Measurements from ENCODE around the gene PPP1R1A.

PPP1R1A gene

GRCh38 chr12:54588110-54588889 lies at the start of gene PPP1R1A:
TSS of gene PPP1R1A (minus strand) at chr12:54588659. CDS start at chr12:54588488, 171 bp downstream.
- peak; percentile 75 for DNase-seq

GRCh38 chr12:54634795-54635194 lies 46.3 kb upstream of the PPP1R1A start, which contains the start of gene LACRT:
TSS of gene LACRT (minus strand) at chr12:54634895. CDS start at chr12:54634841, 54 bp downstream.
- DNase-seq = peak; percentile 36

- DNase-seq = peak; percentile 55
Observed at GRCh38 chr12:54631988-54632728, 43.7 kb upstream of the PPP1R1A start.

DNA sequence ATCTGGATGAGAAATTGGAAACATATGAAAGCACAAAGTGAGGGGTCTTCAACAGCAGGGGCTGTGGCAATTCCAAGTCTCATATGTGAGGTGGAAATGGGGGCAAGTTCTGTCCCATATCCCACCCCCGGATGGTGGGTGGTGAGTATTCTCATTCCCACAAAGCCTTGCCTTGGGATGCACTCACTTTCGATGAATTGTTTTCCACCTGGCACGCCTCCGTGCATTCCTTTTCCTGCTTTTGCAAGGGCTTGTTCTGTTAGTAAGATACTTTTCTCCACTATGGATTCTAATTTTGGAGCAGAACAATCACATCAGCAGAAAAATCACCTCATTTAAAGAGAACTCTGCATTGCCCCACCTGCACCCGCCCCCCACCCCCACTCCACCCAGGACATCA lies 43.1 kb upstream of the PPP1R1A start:
- peak; percentile 15 for DNase-seq

- peak; percentile 39 for DNase-seq
Observed at GRCh38 chr12:54629925-54630324, 41.5 kb upstream of the PPP1R1A start.

DNA sequence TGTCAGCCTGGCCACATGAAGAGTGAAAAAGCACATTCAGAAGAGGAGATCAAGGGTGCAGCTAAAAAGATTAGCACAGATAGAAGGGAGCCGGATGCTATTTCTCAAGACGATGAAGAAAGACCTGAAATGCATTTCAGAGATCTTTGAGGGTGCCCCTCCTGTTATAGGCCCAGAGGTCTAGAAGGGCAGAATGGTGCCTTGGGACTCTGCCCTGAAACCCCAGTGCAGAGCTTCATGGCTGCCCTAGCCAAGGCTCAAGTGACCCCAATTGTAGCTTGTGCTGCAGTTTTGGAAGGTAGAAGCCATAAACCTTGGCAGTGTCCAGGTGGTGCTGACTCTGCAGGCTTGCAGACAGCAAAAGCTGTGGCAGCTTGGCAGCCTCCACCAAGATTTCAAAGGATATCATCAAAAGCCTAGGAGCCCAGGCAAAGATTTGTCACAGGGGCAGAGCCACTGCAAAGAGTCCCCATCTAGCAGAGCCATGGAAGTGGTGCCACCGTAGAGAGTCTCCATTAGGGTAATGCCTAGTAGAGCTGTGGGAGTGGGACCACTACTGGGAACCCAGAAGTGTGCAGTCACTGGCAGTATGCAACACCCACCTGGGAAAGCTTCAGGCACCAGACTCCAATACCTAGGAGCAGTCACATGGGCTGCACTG lies 39.9 kb upstream of the PPP1R1A start:
- DNase-seq = peak; percentile 29

GRCh38 chr12:54627304-54627703 lies 38.8 kb upstream of the PPP1R1A start:
- peak; percentile 14 for DNase-seq

GRCh38 chr12:54625598-54625997 lies 37.1 kb upstream of the PPP1R1A start:
- DNase-seq = peak; percentile 9

- peak; percentile 22 for DNase-seq
Observed at GRCh38 chr12:54624315-54625279, 36.1 kb upstream of the PPP1R1A start.

GRCh38 chr12:54622463-54623183 lies 34.2 kb upstream of the PPP1R1A start:
- no peak for DNase-seq

GRCh38 chr12:54616933-54617680 lies 28.6 kb upstream of the PPP1R1A start:
- peak; percentile 40 for DNase-seq

- peak; percentile 16 for DNase-seq
Observed at GRCh38 chr12:54612225-54612750, 23.8 kb upstream of the PPP1R1A start.

DNA sequence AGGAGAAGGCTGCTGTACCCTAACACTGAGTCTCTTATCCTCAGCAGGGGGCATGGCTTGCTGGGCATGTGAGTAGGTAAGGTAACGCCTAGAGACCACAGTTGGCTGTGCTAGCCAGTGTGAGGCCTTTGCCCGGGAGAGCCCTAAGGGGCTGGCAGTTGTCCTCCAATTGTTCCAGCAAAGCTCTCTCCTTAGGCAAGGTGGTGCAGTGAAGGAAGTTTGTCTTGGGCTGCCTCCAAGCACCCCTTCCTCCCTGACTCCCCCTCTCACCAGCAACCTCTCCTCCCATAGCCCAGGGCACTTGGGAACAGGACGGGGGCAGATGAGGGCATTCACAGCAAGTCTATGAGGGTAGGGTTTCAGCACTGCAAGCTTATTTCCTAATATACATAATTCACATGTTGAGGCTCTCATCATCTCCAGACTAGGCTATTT lies 23.3 kb upstream of the PPP1R1A start:
- DNase-seq = peak; percentile 46

DNA sequence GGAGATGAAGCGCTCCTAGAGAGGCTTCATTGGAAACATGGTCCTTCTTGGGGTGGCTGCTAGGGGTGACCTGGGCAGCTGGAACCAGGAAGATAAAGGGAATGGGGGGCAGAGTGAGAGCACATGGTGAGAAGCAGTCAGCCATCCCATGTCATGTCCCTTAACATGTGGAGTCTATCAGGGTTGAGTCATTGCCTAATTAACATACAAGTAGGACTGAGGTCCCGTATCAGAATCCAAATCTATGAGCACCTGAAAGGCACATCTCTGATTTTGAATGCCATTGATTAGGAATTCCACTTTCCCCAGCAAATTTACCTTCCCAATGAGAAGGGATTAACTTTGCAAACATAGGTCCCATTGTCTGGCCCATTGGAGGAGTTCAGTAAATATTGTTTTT lies 20.3 kb upstream of the PPP1R1A start:
- DNase-seq = no peak

GRCh38 chr12:54608156-54608555 lies 19.7 kb upstream of the PPP1R1A start:
- no peak for DNase-seq

DNA sequence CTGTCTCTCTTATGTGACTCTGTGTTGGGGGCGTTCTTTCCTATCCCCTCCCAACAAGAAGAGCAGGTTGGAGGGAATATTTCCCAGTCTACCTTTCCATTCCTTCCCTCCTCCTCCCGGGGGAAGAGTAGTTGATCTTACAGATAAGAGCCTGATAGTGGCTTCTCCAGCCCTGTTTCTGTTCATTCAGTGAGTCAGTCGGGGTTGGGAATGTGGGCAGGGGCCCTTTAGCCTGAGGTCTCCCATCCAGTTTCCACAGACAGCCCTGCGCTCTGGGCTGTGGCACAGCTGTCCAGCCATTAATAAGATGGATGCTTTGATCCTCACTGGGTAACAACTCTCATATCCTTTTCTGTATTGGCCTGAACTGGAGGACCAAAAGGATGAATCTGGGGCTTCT lies 18.1 kb upstream of the PPP1R1A start:
- peak; percentile 97 for DNase-seq

DNA sequence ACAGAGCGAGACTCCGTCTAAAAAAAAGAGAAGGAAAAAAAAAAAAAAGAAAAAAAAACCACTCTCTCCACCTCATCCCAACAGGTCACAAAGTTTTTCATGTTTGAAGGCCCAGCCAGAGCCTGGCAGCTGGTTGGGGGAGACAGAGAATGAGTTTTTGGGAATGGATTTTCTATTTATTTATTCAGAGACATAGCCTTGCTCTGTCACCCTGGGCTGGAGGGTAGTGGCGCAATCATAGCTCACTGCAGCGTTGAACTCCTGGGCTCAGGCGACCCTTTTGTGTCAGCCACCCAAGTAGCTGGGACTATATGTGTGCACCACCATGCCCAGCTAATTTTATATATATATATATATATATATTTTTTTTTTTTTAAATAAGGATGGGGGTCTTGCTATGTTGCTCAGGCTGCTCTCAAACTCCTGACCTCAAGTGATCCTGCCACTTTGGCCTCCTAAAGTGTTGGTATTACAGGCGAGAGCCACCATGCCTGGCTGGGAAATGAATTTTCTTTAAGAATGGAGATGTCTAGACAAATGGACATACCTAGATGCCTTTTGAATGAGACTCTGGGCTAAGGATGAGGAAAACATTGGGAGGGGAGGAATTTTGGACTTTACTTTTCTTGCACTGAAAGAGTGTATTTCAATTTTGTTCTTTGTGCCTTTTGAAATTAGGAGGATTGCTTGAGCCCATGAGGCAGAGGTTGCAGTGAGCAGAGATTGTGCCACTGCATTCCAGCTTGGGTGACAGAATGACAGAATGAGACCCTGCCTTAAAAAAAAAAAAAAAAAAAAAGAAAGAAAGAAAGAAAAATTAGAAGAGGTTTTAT lies 16.9 kb upstream of the PPP1R1A start:
- DNase-seq = peak; percentile 54

GRCh38 chr12:54604436-54604835 lies 16.0 kb upstream of the PPP1R1A start:
- peak; percentile 54 for DNase-seq

DNA sequence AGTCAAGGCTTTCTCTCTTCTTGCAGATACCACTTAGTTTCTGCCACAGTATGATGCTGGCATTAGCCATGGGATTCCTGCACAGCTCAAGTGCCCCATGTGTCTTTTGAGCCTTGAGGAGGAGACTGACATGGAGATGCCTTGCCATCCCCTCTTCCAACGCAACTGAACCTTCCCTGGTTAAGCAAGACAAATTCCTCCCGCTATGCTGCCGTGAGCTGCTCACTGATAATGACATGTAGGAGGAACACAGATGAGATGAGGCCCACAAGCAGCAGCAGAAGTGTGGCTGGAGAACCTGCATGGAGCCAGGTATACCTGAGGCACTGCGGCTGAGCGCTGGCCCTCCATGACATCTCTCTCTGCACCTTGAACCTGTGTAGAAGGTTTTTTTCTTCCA lies 15.4 kb upstream of the PPP1R1A start:
- DNase-seq = peak; percentile 32
